Effector CD4-positive, alpha-beta T cell (primary cell): ENCODE measurements around the gene SDK1.
"Not testable (repeated sequence)": the region's sequence is repeated elsewhere in the genome, so short reads cannot be mapped to it uniquely, and the experiment has no call there.

Experiments
- DNase-seq: peaks from one replicate; pipeline ENCODE4 v3.0.0-alpha.2; 2020

SDK1 gene

DNA sequence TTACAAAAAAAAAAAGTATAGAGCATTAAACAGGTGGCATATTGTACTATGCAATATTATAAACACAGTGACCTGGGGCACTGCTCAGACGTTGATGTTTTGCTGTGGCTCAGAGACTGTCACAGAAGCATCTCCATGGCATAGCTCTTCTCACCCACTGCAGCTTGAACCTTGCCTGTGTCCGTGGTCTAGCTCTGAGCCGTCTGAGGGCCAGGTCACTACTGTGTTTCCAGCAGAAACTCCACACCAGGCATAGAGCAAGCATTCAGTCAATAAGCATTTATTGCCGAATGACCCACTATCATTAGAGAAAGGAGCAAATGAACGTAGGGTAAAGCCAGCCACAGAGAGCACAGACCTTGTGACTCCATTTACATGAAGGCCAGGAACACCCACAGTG is 937.8 kb downstream of the SDK1 start:
- no peak for DNase-seq

DNA sequence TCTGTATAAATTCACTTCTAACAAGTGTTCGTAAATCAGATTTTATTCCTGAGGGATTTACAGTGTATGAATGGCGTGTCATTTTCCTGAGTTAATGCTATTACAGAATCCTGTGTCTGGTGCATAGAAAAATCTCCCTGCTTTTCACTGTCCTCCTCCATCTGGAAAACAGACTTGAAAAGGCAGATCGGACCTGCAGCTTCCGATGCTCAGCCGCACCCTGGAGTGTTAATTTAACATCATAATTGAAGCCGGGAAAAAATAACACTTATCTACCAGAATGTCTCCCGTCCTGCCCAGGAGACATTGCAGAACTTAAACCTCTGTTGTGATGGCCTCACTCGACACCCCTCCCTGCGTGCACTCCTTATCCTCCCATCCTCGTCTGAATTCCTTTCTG is 939.0 kb downstream of the SDK1 start:
- DNase-seq = no peak

DNA sequence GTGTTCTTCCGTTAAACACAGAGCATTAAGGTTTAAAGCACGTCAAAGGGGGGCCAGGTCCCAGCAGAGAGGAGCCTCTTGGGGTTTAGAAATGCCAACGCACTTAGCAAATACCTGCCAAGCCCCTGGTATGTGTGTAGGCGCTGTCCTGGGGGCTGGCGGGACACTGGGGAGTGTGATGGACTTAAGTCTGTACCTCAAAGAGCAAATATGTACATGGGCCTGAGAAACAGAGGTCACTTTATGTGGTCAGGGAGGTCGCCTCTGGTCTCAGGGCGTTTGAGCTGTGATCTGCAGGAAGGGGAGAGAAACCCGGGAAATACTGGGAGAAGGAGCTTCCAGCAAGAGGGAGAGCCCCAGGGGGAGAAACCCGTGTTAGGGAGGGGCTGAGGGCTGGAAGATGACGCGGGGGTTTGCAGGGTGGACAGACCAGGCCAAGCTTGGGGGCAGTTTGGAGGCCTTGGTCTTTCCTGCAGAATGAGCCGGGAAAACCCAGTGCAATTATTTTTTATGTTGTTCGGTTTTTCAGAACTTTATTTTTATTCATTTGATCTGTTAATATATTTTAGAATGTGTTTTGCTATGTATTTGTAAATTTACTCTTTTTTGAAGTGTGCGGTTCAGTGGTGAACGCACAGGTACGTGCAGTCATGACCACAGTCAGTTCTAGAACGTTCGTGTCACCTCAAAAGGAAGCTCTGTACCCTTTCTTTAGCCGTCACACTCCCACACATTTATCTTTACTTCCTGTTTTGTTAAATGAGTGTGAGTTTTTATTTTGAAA is 939.7 kb downstream of the SDK1 start:
- no peak for DNase-seq

DNA sequence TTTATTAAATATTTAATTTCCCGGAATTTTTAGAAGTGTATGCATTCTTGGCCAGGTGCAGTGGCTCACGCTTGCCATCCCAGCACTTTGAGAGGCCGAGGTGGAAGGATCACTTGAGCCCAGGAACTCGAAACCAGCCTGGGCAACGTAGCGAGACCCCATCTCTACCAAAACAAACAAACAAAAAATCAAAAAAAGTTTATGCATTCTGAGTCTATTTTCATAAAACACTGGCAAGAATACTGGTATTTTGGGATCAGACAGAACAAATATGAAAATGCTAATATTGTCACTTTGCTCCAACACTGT is 940.2 kb downstream of the SDK1 start:
- DNase-seq = no peak

DNA sequence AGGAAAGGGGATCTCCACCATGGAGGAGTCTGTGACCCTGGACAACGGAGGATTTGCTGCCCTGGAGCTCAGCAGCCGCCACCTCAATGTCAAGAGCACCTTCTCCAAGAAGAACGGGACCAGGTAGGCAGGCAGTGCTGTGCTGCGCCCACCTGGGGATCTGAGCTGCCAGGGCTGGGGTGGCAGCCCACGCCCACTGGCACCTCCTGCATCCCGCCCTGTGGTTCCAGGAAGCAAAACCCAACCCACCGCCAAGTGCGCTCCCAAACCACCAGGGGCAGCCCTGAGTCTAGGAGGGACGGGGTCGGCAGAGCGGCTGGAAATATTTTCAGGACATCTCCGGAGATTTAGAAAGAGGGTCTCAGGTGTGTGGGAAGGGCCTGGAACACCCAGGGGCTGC is 940.7 kb downstream of the SDK1 start:
- DNase-seq = no peak

DNA sequence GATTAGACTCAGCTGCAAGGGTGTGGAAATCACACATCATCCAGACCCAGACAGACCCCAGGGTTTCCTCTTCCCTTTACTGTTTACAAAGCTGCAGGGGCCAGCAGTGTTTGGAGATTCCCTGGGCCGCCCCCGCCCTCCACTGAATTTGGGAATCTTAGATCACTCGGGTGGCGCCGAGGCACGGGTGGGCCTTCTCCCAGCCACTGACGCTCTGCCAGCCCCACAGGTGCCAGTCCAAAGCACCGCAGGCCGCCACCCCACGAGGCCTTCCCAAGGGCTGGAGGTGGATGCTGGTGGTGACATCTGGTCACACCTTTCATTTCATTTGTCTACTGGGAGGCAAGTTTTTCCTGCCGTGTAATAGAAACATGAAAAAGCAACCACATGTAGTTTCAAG is 941.7 kb downstream of the SDK1 start:
- DNase-seq = no peak

DNA sequence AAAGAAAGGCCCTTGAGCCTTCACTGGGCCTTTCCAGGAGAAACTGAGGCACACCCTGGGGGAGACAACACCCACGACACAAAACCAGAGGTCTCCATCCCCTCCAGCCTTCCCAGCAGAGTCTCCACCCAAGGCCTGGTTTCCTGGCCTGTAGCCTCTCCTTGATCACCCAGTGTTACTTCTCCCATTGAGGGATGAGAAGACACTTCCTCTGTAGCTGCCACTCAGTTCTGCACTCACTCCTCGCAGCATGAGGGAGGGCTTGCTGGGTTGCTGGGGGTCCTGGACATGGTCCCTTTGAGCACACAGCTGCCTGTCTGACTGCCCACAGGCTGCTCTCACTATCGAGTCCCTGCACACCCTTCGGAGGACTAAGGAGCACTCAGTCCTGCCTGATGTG is 943.0 kb downstream of the SDK1 start:
- DNase-seq = no peak

DNA sequence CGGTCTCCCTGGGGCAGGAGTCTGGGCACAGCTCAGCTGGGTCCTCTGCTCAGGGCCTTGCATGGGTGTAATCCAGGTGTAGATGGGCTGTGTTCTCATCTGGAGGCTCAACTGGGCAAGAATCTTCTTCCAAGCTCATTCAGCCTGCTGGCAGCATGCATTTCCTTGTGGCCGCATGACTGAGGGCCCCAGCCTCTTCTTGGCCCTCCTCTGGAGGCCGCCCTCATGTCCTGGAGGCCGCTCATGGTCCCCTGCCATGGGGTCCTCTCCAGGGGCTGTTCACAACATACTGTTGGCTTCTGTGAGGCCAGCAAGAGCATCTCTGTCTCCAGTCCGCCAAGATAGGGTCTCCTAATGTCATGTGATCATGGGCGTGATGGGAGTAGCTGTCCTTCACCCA is 943.6 kb downstream of the SDK1 start:
- no peak for DNase-seq

DNA sequence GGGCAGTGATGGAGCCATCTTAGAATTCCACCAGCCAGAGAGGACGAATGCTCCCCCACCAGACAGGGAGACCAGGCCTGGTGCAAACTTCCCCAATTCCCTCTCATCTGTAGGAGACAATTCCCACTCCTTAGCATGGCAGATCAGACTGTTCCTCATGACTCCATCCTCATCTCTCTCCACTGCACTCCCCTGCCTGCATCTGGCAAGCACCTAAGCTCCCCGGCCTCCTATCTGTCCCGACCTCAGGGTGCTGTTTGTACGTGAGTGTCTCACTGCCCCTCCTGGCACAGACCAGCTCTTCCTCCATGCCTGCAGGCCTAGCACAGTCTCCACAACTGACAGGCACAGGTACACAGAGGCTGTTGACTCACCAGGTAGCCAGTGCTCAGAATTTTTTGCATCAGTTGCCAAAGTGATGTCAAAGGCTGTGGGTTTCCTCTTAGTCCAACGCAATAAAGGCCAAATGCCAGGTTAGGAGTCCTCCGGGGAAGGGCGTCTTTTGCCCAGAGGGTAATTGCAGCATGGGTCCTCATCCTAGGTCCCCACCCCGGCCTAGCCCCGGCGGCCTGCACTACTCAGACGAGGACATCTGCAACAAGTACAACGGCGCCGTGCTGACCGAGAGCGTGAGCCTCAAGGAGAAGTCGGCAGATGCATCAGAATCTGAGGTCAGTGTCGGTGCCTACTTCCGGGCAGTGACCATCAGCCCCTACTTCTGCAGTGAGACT is 944.2 kb downstream of the SDK1 start:
- no peak for DNase-seq

DNA sequence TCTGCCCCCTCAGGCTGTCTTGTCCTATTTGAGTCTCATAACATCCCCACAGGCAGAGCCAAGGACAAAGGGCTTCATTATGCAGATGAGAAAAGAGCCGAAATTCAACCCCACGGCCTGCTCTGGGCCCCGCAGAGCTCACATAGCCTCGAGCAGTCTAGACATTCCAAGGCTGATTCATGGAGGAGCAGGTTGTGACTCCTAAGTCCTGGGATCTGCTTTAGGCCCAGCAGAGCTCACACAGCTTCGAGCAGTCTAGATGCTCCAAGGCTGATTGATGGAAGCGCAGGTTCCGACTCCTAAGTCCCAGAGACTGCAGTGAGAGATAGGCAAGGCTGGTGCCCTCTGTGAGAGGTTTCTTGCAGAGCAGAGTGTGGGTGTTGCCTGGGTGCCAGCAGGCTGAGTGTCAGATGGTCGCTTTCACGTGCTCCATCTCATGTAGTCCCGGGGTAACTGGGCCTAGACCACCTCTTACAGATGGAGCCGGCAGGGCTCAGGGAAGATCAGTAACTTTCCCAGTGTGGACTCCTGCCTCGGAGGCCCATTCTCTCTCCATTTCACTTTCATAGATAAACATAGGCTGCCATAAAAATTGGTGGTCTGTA is 944.9 kb downstream of the SDK1 start:
- DNase-seq = no peak

DNA sequence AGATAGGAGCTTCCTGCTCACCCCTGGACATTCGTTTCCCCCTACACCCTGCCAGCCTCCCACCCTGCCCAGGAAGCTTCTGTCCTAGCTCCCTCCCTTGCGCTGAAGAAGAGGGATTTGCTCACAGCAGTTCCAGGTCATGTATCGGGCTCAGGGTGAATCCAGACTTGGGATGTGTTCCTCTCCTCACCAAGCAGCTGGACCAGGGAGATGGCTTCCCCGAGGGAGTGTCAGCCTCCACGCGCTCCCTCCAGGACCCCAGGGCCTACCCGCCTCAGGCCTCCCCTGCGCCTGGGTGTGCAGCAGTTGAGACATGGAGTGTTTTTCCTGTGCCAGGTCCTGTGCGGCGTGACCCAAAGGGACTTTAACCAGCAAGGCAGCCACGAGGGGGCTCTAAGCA is 945.5 kb downstream of the SDK1 start:
- DNase-seq = no peak

DNA sequence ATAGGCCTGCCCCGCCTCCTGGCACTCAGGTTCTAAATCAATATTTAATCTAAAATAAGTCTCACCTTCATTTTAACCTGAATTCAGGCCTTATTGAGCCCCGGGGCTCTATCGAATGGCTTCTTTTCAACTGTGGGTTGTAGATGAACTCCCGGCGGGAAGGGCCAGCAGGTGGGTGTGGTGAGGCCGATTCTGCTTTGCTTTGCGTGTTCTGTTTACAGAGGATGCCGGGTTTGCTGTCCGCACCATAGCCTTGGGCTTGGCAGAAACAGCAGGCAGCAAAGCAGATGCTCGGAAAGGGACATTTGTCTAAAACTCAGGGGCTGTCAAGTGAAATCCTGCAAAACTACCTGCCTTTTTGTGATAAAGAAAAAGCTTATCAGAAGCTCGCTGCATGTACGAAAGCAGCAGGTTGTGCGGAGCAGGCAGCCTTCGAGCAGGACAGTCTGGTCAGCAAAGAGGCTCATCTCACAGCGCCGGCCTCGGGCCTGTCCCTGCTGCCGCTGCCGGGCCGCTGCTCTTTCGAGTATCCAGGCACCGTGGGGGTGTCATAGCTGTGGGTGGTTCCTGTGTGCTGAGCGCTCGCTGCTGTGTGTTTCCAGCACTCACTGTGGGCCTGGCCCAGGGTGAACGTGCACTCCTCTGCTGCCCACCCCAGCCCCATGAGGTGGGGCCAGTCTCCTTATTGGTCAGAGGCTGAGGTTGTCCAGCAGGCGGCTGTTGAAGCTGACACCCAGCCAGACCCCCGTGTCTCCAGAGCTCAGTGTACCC is 946.2 kb downstream of the SDK1 start:
- no peak for DNase-seq

DNA sequence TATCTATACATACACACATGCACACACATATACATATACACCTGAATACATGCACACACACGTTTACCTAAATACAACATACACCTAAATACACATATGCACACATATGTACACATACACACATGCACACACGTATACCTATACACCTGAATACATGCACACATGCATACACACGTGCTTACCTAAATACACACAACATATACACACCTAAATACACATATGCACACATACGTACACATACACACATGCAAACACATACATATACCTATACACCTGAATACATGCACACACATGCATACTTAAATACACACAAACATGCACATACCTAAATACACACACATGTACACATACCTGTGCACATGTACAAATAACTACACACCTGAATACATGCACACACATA is 947.2 kb downstream of the SDK1 start:
- DNase-seq = no peak

DNA sequence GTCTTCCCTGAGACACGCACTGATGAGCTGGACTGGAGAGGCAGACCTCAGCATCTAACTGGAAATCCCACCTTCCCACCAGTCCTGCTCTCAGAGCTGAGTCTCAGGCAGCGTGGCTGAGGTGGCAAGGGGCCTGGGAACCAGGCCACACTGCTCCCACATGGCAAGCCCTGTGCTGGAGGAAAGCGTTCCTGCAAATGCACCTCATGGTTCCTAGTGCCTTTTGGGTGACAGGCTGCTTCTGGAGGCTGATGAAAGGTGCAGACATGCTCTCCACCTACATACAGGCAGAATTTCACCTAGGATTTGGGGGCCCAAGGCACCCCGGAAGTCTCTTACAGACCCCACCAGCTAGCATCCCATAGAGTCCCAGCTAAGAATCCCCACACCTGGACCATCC is 948.2 kb downstream of the SDK1 start:
- no peak for DNase-seq

DNA sequence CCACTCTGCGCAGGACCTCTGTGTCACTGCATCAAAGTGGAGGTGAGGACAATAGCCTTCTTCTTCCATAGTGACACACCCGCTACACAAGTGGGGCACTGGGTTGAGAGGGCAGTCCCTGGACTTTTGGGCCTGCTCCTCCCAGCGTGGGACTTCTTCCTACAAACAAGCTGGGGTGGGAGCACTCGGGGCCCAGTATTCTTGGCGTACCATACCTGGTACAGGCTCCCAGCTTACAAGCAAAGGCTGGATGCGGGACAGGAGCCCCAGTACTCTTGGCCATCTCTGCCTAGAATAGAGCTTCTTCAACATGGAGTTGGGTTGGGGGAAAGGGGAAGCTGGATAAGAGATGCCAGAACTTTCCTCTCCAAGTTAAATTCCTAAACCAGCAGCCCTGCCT is 954.3 kb downstream of the SDK1 start:
- DNase-seq = no peak

DNA sequence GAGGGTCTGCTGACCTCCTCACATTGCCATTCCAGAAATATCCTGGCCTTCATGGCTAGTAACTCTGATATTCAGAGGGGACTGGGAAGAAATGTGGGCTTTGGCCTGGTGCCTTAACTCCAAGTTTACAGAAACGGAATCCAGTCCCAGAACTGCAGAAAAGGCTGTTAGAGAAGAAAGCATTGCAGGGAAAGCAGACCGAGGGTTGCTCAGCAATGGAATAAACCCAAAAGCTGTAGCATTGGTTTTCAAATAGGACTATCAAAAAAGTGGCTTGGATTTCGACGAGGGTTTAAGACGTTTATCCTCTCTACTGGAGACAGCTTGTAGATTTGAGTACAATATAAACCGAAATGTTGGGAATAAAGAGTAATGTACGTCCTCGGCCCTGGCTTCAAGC is 955.2 kb downstream of the SDK1 start:
- DNase-seq = no peak

DNA sequence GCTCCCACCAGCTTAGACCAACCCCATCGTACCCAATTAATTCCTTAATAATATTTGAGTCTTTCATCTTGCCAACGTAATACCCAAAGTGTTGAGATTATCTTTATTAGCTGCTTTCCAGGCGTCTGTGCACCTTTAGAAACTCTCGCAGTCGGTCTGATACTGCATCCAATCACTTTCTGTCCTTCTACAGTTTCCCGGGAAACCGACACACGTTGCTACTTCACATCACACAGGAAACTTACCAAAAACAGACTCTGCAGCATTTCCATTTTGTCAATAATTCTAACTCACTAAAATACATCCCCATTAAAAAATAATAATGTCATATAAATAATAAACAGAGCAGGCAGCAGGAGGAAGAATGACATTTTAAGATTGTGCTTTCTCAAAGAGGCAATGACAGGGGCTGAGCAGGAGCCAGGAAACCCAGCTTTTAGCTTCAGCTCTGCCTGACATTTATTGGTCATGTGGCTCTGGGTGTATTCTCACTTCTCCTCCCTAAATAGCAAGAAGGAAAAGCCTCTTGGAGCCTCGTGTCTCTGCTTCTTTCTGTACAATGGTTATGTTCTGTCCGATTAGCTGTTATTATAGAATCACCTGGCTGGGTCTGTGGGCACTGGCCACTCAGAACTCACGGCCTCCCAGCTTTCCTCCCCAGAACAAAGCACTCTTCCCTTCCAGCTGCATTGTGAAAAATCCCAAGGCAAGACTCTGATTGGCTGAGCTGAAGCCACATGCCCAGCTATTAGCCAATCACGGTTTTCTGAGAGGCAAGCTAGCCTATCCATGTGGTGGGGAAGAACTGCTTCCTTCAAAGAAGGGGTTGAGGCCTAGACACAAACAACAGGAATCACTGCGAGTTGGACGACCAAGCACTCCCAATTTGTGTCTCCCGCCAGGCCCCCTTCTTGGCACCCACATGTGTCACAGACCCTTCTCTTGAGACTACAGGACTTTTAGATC is 956.4 kb downstream of the SDK1 start:
- DNase-seq = no peak

DNA sequence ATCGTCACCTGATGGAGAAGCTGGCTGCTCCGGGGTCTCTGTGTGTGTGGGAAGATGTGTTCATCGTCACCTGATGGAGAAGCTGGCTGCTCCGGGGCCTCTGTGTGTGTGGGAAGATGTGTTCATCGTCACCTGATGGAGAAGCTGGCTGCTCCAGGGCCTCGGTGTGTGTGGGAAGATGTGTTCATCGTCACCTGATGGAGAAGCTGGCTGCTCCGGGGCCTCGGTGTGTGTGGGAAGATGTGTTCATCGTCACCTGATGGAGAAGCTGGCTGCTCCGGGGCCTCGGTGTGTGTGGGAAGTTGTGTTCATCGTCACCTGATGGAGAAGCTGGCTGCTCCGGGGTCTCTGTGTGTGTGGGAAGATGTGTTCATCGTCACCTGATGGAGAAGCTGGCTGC is 959.1 kb downstream of the SDK1 start:
- not testable (repeated sequence) for DNase-seq

DNA sequence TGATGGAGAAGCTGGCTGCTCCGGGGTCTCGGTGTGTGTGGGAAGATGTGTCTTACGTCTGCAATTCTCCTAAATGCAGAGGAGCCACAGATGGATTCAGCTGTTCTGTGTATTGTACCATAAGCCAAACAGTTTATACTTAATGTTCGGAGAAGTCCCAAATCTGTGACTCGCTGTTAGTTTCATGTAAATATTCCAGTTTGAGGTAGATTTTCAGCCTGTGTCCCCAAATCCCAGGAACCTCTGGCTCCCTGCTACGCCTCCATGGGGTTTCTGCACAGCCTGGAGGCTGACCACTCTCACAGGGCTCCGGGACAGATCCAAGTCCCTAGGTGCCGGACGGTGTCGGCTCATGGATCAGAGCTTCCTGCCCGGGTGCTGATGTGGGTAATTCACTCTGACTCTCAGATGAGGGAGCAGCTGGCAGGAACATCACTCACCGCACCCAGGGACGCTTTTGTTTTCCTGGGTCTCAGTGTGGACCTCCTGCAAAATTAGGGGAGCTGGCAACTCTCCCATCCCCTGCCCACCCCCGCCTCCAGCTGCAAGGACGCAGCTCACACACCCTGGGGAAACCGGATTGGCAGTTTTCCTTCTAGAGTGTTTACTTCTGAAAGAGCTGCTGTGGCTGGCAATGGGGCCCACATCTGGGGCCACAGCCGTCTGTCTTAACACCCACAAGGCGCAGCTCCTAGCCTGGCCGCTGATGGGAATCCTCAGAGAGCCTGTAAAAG is 960.0 kb downstream of the SDK1 start:
- DNase-seq = no peak

DNA sequence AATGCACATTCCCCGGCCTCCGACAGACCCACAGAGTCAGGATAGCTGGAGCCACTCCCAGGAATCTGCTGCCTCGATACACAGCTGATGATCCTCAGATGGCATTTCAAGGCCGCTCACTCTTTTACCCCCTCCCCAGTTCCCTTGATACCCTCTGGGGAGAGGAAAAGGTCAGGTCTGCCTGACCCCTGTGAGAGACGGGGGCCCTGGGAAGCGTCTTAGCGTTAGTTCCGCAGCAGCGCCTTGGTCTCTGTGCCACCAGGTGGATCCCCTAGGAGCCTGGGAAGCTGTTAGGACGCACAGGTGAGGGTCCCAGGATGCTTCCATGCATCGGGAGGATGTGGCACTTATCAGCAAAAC is 960.5 kb downstream of the SDK1 start:
- DNase-seq = no peak

DNA sequence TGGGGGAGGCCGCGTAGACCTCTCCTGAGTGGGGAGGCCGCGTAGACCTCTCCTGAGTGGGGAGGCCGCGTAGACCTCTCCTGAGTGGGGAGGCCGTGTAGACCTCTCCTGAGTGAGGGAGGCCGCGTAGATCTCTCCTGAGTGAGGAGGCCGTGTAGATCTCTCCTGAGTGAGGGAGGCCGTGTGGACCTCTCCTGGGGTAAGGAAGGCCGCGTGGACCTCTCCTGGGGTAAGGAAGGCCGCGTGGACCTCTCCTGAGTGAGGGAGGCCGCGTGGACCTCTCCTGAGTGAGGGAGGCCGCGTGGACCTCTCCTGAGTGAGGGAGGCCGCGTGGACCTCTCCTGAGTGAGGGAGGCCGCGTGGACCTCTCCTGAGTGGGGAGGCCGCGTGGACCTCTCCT is 963.2 kb downstream of the SDK1 start:
- DNase-seq = not testable (repeated sequence)

DNA sequence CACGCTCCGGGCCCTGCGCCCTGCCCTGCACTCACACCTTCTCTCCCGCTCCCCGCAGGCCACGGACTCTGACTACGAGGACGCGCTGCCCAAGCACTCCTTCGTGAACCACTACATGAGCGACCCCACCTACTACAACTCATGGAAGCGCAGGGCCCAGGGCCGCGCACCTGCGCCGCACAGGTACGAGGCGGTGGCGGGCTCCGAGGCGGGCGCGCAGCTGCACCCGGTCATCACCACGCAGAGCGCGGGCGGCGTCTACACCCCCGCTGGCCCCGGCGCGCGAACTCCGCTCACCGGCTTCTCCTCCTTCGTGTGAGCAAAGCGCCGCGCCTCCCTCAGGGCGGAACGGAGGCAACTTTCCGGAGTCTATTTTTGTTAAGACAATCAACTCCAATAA is 964.0 kb downstream of the SDK1 start:
- DNase-seq = no peak
